Esophagus squamous epithelium (tissue), 5 donors: Measurements from ENCODE around the gene COL28A1. TPM values are rescaled to one million over a fixed set of nuclear protein-coding genes. Genes with fewer than 3 reads are reported as not detected.
A peak's percentile ranks its signal among the peaks of the same experiment; 100 is the strongest.

Experiments
- DNase-seq: peaks from one replicate; lab custom pipeline; 2025; lab: John Stamatoyannopoulos, UW
- H3K27ac ChIP-seq, 4 donors: fragments of 200-600 bp; sonication (generic); one replicate each; pipeline ENCODE4 v1.5.1; 2016 to 2019; ENCODE audit warnings: mild to moderate bottlenecking in 1 of 4
- H3K27me3 ChIP-seq, 4 donors: fragments of 200-600 bp; sonication (generic); 1 replicate in 3 of 4; 2 replicates in 1 of 4; pipeline versions ENCODE4 v1.5.1 to v1.6.0; 2017 to 2021; ENCODE audit warnings: antibody characterized with exemption in 1 of 4
- H3K36me3 ChIP-seq, 3 donors: fragments of 200-600 bp; sonication (generic); one replicate each; pipeline ENCODE4 v1.5.1; 2016 to 2019
- H3K4me1 ChIP-seq, 3 donors: fragments of 200-600 bp; sonication (generic); one replicate each; pipeline ENCODE4 v1.5.1; 2017 to 2019
- H3K4me3 ChIP-seq, 4 donors: fragments of 200-600 bp; sonication (generic); 1 replicate in 3 of 4; 2 replicates in 1 of 4; pipeline ENCODE4 v1.5.1; 2016 to 2019; ENCODE audit warnings: mild to moderate bottlenecking in 2 of 4, moderate library complexity in 1 of 4
- H3K9me3 ChIP-seq, 3 donors: fragments of 200-600 bp; sonication (generic); one replicate each; pipeline ENCODE4 v1.5.1; 2016 to 2019
- CTCF ChIP-seq, 6 experiments: fragments of 450-650 bp in 4 of 6; fragments of 200-600 bp in 2 of 6; sonication (generic) in 2 of 6; IDR thresholded peaks; one replicate each; pipeline ENCODE4 v1.5.1; 2016 to 2019; ENCODE audit warnings: antibody characterized with exemption in 6 of 6, mild to moderate bottlenecking in 4 of 6, moderate library complexity in 4 of 6
- POLR2A ChIP-seq, 4 donors: fragments of 450-650 bp; IDR thresholded peaks; one replicate each; pipeline ENCODE4 v1.6.1; 2017; ENCODE audit warnings: antibody characterized with exemption in 4 of 4, mild to moderate bottlenecking in 4 of 4, moderate library complexity in 3 of 4
- WGBS, 2 donors: methylation state at CpG; one replicate each; pipeline ENCODE4 v1.1.5; 2018; 5-methylcytosine and 5-hydroxymethylcytosine counted together
- intact Hi-C: fragments of 100-400 bp; cut with DNase I; formaldehyde crosslinking; loops from one replicate; pipeline ENCODE4 v1.15.0; 2022
- total RNA-seq, 4 donors: library from RNA; depleted of rRNA; stranded (reverse); fragments of >200 nt; gene quantifications; one replicate each; pipeline ENCODE4 v1.1.0, GENCODE V29; 2016
- donor health status: DM: yes; HTN: yes; CAD: no.

The COL28A1 gene
- total RNA-seq, 4 donors from 2014 or later: 0.11 to 3.1 (median 0.40) TPM

- WGBS, 2 donors: 90 to 92% methylated on average over 3 of the region's 3 CpGs
- intact Hi-C loops: no loop called here
- DNase-seq: no peak
Measured at GRCh38 chr7:7452119-7452518, 83.6 kb downstream of the COL28A1 start.

GRCh38 chr7:7449055-7449454 is 86.6 kb downstream of the COL28A1 start:
- no peak for TF ChIP-seq POLR2A (IDR thresholded peaks at IDR 0.05)
- no peak for TF ChIP-seq CTCF (IDR thresholded peaks at IDR 0.05)

More at GRCh38 chr7:7452119-7452518, 83.6 kb downstream of the COL28A1 start:
- Histone ChIP-seq H3K27me3 (no peaks in the 10 kb centered on the region), H3K27ac (no peak overlapping the region), H3K4me1 (no peaks in the 10 kb centered on the region), H3K9me3 (peaks cover 0 to 18% (median 3%) of the 10 kb centered on the region in 3 donors), H3K36me3 (no peaks in the 10 kb centered on the region), H3K4me3 (no peak overlapping the region)
- TF ChIP-seq POLR2A (IDR thresholded peaks at IDR 0.05) (no peak), CTCF (IDR thresholded peaks at IDR 0.05) (no peak)

GRCh38 chr7:7446616-7447015 is 89.1 kb downstream of the COL28A1 start:
- H3K9me3 ChIP-seq: peaks cover 0 to 18% (median 3%) of the 10 kb centered on the region in 3 donors
- intact Hi-C loops: no loop called here

More at GRCh38 chr7:7449055-7449454, 86.6 kb downstream of the COL28A1 start:
- Histone ChIP-seq H3K4me3 (no peak overlapping the region), H3K36me3 (no peaks in the 10 kb centered on the region), H3K27me3 (no peaks in the 10 kb centered on the region), H3K9me3 (peaks cover 0 to 18% (median 3%) of the 10 kb centered on the region in 3 donors), H3K27ac (no peak overlapping the region), H3K4me1 (peaks cover 0 to 4% (median 0%) of the 10 kb centered on the region in 3 donors)
- 95 to 98% methylated on average over 1 of the region's 1 CpG for WGBS, 2 donors
- intact Hi-C loops: no loop called here
- DNase-seq: no peak

GRCh38 chr7:7443806-7444350 is 91.8 kb downstream of the COL28A1 start:
- Histone ChIP-seq H3K9me3 (peaks cover 0 to 7% (median 3%) of the 10 kb centered on the region in 3 donors), H3K27ac (no peak overlapping the region), H3K27me3 (no peaks in the 10 kb centered on the region), H3K36me3 (no peaks in the 10 kb centered on the region), H3K4me1 (peaks cover 0 to 10% (median 0%) of the 10 kb centered on the region in 3 donors), H3K4me3 (no peak overlapping the region)
- no peak for DNase-seq
- intact Hi-C loops: no loop called here
- TF ChIP-seq POLR2A (IDR thresholded peaks at IDR 0.05) (no peak), CTCF (IDR thresholded peaks at IDR 0.05) (no peak)
- 66 to 70% methylated on average over 3 of the region's 3 CpGs for WGBS, 2 donors

More at GRCh38 chr7:7446616-7447015, 89.1 kb downstream of the COL28A1 start:
- Histone ChIP-seq H3K36me3 (no peaks in the 10 kb centered on the region), H3K27me3 (no peaks in the 10 kb centered on the region), H3K4me1 (peaks cover 0 to 4% (median 0%) of the 10 kb centered on the region in 3 donors), H3K4me3 (no peak overlapping the region), H3K27ac (peak overlapping the region in 3 of 4 donors; percentile 4 to 51 (median 8))
- no peak for DNase-seq
- TF ChIP-seq POLR2A (IDR thresholded peaks at IDR 0.05): no peak
- TF ChIP-seq CTCF (IDR thresholded peaks at IDR 0.05): no peak

GRCh38 chr7:7439564-7439963 is 96.1 kb downstream of the COL28A1 start:
- Histone ChIP-seq H3K9me3 (no peaks in the 10 kb centered on the region), H3K27ac (no peak overlapping the region), H3K36me3 (no peaks in the 10 kb centered on the region), H3K4me3 (no peak overlapping the region), H3K27me3 (no peaks in the 10 kb centered on the region), H3K4me1 (peaks cover 0 to 14% (median 0%) of the 10 kb centered on the region in 3 donors)
- WGBS, 2 donors: 95 to 100% methylated on average over 1 of the region's 1 CpG
- TF ChIP-seq CTCF (IDR thresholded peaks at IDR 0.05): no peak
- TF ChIP-seq POLR2A (IDR thresholded peaks at IDR 0.05): no peak
- intact Hi-C loops: no loop called here
- no peak for DNase-seq
